ENCODE data around the gene AP3M1. TPM values are rescaled to one million over a fixed set of nuclear protein-coding genes. Genes with fewer than 3 reads are reported as not detected.
A peak's percentile ranks its signal among the peaks of the same experiment; 100 is the strongest.

Gene AP3M1
- total RNA-seq, 1 experiment from 2014 or later, result 52.9 TPM

GRCh38 chr10:74079028-74079935 lies 71.3 kb downstream of the AP3M1 start:
- H3K4me2 ChIP-seq (ENCODE audit: low read depth, low read length, poor library complexity, severe bottlenecking), result peak overlapping the region; percentile 83

GRCh38 chr10:74078037-74078436 lies 72.6 kb downstream of the AP3M1 start:
- Histone ChIP-seq H3K27ac (ENCODE audit: low read length) (peak overlapping the region; percentile 91), H3K9me2 (replicated peaks; ENCODE audit: insufficient read depth, low read length) (no peaks in the 10 kb centered on the region), H3K4me2 (ENCODE audit: low read depth, low read length, poor library complexity, severe bottlenecking) (peak overlapping the region; percentile 83), H3K4me3 (ENCODE audit: low read length) (peak overlapping the region; percentile 19; the same call in 1 of the 2 replicates), H3K27me3 (ENCODE audit: low read length) (no peaks in the 10 kb centered on the region), H3K9me3 (ENCODE audit: low read length) (no peaks in the 10 kb centered on the region), H3K36me3 (ENCODE audit: insufficient read depth, low read length) (peaks cover 3% of the 10 kb centered on the region; the same call in 1 of the 2 replicates), H3K9ac (ENCODE audit: low read length) (peak overlapping the region; percentile 46), H3K79me2 (ENCODE audit: low read length) (peaks cover 40% of the 10 kb centered on the region), H4K20me1 (ENCODE audit: insufficient read depth, low read depth, low read length) (no peaks in the 10 kb centered on the region), H3K4me1 (ENCODE audit: low read length) (peaks cover 79% of the 10 kb centered on the region), H2AFZ (ENCODE audit: low read length) (no peak overlapping the region)
- peak; percentile 74 for DNase-seq

More at GRCh38 chr10:74079028-74079935, 71.3 kb downstream of the AP3M1 start:
- Histone ChIP-seq H2AFZ (ENCODE audit: low read length) (no peak overlapping the region), H4K20me1 (ENCODE audit: insufficient read depth, low read depth, low read length) (no peaks in the 10 kb centered on the region), H3K79me2 (ENCODE audit: low read length) (peaks cover 43% of the 10 kb centered on the region), H3K4me3 (ENCODE audit: low read length) (peak overlapping the region; percentile 19; the same call in 1 of the 2 replicates), H3K27ac (ENCODE audit: low read length) (peak overlapping the region; percentile 91), H3K9me2 (replicated peaks; ENCODE audit: insufficient read depth, low read length) (no peaks in the 10 kb centered on the region), H3K27me3 (ENCODE audit: low read length) (no peaks in the 10 kb centered on the region), H3K9me3 (ENCODE audit: low read length) (no peaks in the 10 kb centered on the region), H3K9ac (ENCODE audit: low read length) (peak overlapping the region; percentile 35; the same call in 1 of the 2 replicates), H3K36me3 (ENCODE audit: insufficient read depth, low read length) (peaks cover 6% of the 10 kb centered on the region; the same call in 1 of the 2 replicates), H3K4me1 (ENCODE audit: low read length) (peaks cover 78% of the 10 kb centered on the region)
- no peak for DNase-seq

- H3K36me3 ChIP-seq (ENCODE audit: insufficient read depth, low read length), result no peaks in the 10 kb centered on the region; the same call in 1 of the 2 replicates
- H3K27ac ChIP-seq (ENCODE audit: low read length), result peak overlapping the region; percentile 91
- H3K4me3 ChIP-seq (ENCODE audit: low read length), result 0 out of 2 replicates have a peak overlapping the region, but pooled peaks have one; percentile 19
- H4K20me1 ChIP-seq (ENCODE audit: insufficient read depth, low read depth, low read length), result no peaks in the 10 kb centered on the region
- H2AFZ ChIP-seq (ENCODE audit: low read length), result no peak overlapping the region
- H3K9ac ChIP-seq (ENCODE audit: low read length), result no peak overlapping the region
- H3K9me3 ChIP-seq (ENCODE audit: low read length), result no peaks in the 10 kb centered on the region
- no peaks in the 10 kb centered on the region for H3K27me3 ChIP-seq (ENCODE audit: low read length)
- H3K4me1 ChIP-seq (ENCODE audit: low read length), result peaks cover 79% of the 10 kb centered on the region
- no peak for DNase-seq
- H3K9me2 ChIP-seq (replicated peaks; ENCODE audit: insufficient read depth, low read length), result no peaks in the 10 kb centered on the region
- H3K79me2 ChIP-seq (ENCODE audit: low read length), result peaks cover 40% of the 10 kb centered on the region
- H3K4me2 ChIP-seq (ENCODE audit: low read depth, low read length, poor library complexity, severe bottlenecking), result peak overlapping the region; percentile 83
These were observed 73.2 kb downstream of the AP3M1 start for GRCh38 chr10:74077416-74077815.

GRCh38 chr10:74076961-74077360 lies 73.7 kb downstream of the AP3M1 start:
- Histone ChIP-seq H3K9me2 (replicated peaks; ENCODE audit: insufficient read depth, low read length) (no peaks in the 10 kb centered on the region), H3K27ac (ENCODE audit: low read length) (peak overlapping the region; percentile 91), H3K36me3 (ENCODE audit: insufficient read depth, low read length) (no peaks in the 10 kb centered on the region), H3K9ac (ENCODE audit: low read length) (peak overlapping the region; percentile 64; the same call in 1 of the 2 replicates), H3K9me3 (ENCODE audit: low read length) (no peaks in the 10 kb centered on the region), H2AFZ (ENCODE audit: low read length) (no peak overlapping the region), H4K20me1 (ENCODE audit: insufficient read depth, low read depth, low read length) (no peaks in the 10 kb centered on the region), H3K79me2 (ENCODE audit: low read length) (peaks cover 37% of the 10 kb centered on the region), H3K4me2 (ENCODE audit: low read depth, low read length, poor library complexity, severe bottlenecking) (peak overlapping the region; percentile 83), H3K4me3 (ENCODE audit: low read length) (no peak overlapping the region; the same call in 1 of the 2 replicates), H3K4me1 (ENCODE audit: low read length) (peaks cover 78% of the 10 kb centered on the region), H3K27me3 (ENCODE audit: low read length) (no peaks in the 10 kb centered on the region)
- no peak for DNase-seq

GRCh38 chr10:74075906-74076305 lies 74.7 kb downstream of the AP3M1 start:
- Histone ChIP-seq H3K27me3 (ENCODE audit: low read length) (no peaks in the 10 kb centered on the region), H4K20me1 (ENCODE audit: insufficient read depth, low read depth, low read length) (no peaks in the 10 kb centered on the region), H3K9ac (ENCODE audit: low read length) (peak overlapping the region; percentile 64), H3K9me3 (ENCODE audit: low read length) (no peaks in the 10 kb centered on the region), H3K4me2 (ENCODE audit: low read depth, low read length, poor library complexity, severe bottlenecking) (peak overlapping the region; percentile 83), H3K36me3 (ENCODE audit: insufficient read depth, low read length) (no peaks in the 10 kb centered on the region; the same call in 1 of the 2 replicates), H3K4me1 (ENCODE audit: low read length) (peaks cover 72% of the 10 kb centered on the region), H3K79me2 (ENCODE audit: low read length) (peaks cover 27% of the 10 kb centered on the region), H3K27ac (ENCODE audit: low read length) (peak overlapping the region; percentile 91), H3K4me3 (ENCODE audit: low read length) (peak overlapping the region; percentile 61), H3K9me2 (replicated peaks; ENCODE audit: insufficient read depth, low read length) (no peaks in the 10 kb centered on the region), H2AFZ (ENCODE audit: low read length) (peak overlapping the region; percentile 31; the same call in 1 of the 2 replicates)
- peak; percentile 59 for DNase-seq

GRCh38 chr10:74072503-74072902 lies 78.1 kb downstream of the AP3M1 start:
- Histone ChIP-seq H2AFZ (ENCODE audit: low read length) (no peak overlapping the region), H3K36me3 (ENCODE audit: insufficient read depth, low read length) (no peaks in the 10 kb centered on the region; the same call in 1 of the 2 replicates), H4K20me1 (ENCODE audit: insufficient read depth, low read depth, low read length) (no peaks in the 10 kb centered on the region), H3K9me2 (replicated peaks; ENCODE audit: insufficient read depth, low read length) (no peaks in the 10 kb centered on the region), H3K4me2 (ENCODE audit: low read depth, low read length, poor library complexity, severe bottlenecking) (no peak overlapping the region), H3K4me3 (ENCODE audit: low read length) (no peak overlapping the region), H3K9ac (ENCODE audit: low read length) (no peak overlapping the region), H3K79me2 (ENCODE audit: low read length) (peaks cover 26% of the 10 kb centered on the region), H3K27me3 (ENCODE audit: low read length) (no peaks in the 10 kb centered on the region), H3K27ac (ENCODE audit: low read length) (no peak overlapping the region), H3K9me3 (ENCODE audit: low read length) (no peaks in the 10 kb centered on the region), H3K4me1 (ENCODE audit: low read length) (peaks cover 64% of the 10 kb centered on the region)
- DNase-seq, result no peak

GRCh38 chr10:74071157-74071556 lies 79.5 kb downstream of the AP3M1 start:
- Histone ChIP-seq H3K4me3 (ENCODE audit: low read length) (no peak overlapping the region), H3K9me3 (ENCODE audit: low read length) (no peaks in the 10 kb centered on the region), H3K36me3 (ENCODE audit: insufficient read depth, low read length) (no peaks in the 10 kb centered on the region; the same call in 1 of the 2 replicates), H4K20me1 (ENCODE audit: insufficient read depth, low read depth, low read length) (no peaks in the 10 kb centered on the region), H3K9ac (ENCODE audit: low read length) (no peak overlapping the region), H3K79me2 (ENCODE audit: low read length) (peaks cover 24% of the 10 kb centered on the region), H2AFZ (ENCODE audit: low read length) (no peak overlapping the region), H3K27ac (ENCODE audit: low read length) (peak overlapping the region; percentile 71), H3K27me3 (ENCODE audit: low read length) (no peaks in the 10 kb centered on the region), H3K9me2 (replicated peaks; ENCODE audit: insufficient read depth, low read length) (no peaks in the 10 kb centered on the region), H3K4me1 (ENCODE audit: low read length) (peaks cover 50% of the 10 kb centered on the region), H3K4me2 (ENCODE audit: low read depth, low read length, poor library complexity, severe bottlenecking) (no peak overlapping the region)
- DNase-seq, result no peak

All from Karpas-422 (cell line).